GM23248 (cell line): Measurements from ENCODE around the gene LOXL4.

Experiments used
- EZH2 ChIP-seq: fragments of 200-600 bp; sonication (generic); IDR thresholded peaks from 2 replicates; pipeline ENCODE4 v1.6.1; 2018; ENCODE audit warnings: antibody characterized with exemption, mild to moderate bottlenecking; ENCODE audit not compliant: insufficient read depth, poor library complexity, severe bottlenecking
- EZH2phosphoT487 ChIP-seq: fragments of 200-600 bp; sonication (generic); IDR thresholded peaks from 2 replicates; pipeline ENCODE4 v1.6.1; 2018; ENCODE audit warnings: antibody characterized with exemption, moderate library complexity, mild to moderate bottlenecking, low read depth; ENCODE audit not compliant: insufficient read depth

DNA sequence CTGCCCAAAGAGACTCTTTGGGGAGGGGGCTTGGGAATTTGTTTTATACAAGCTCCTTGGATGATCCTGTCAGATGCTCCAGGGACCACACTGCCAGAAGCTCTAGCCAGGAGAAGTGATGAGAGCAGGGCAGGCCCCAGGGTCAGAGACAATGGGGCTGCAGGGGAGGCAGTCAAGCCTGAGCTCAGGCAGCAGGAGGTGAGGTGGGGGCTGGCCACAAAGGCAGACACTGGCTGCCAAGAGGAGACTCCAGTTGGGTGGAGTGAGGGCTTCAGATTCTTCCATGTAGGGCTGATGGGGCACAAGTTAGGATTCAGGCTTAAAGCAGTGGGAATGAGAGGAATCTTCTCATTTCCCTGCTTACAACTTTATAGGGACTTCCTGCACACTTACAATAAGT is 35.6 kb upstream of the LOXL4 start:
- TF ChIP-seq EZH2: no peak
- TF ChIP-seq EZH2phosphoT487: no peak
